A549 (cell line): ENCODE measurements around the gene HLA-E. TPM values are rescaled to one million over a fixed set of nuclear protein-coding genes. Genes with fewer than 3 reads are reported as not detected.
"Not testable (repeated sequence)": the region's sequence is repeated elsewhere in the genome, so short reads cannot be mapped to it uniquely, and the experiment has no call there.

ENCODE experiments used
- ATAC-seq, 2 experiments: fragments of 200-7000 bp in 1 of 2; fragments of >200 bp in 1 of 2; cut with Nextera tagmentation in 1 of 2; cut with Tn5 transposase in 1 of 2; 3 replicates each; pipeline versions ENCODE4 v1.8.0 to v1.9.1; 2018 to 2020; ENCODE audit warnings: mild to moderate bottlenecking in 1 of 2, moderate library complexity in 1 of 2
- CTCF ChIA-PET: fragments of 300-600 bp; sonication (Branson Sonifier 250); formaldehyde crosslinking; extraction: SDS; loops from one replicate; lab custom pipeline; 2021; ENCODE audit warnings: antibody characterized with exemption, inconsistent platforms; lab: Yijun Ruan, JAX
- POLR2A ChIA-PET: fragments of 350-600 bp; formaldehyde crosslinking; extraction: SDS; loops from one replicate; lab custom pipeline; 2021; ENCODE audit warnings: antibody characterized with exemption, inconsistent platforms; lab: Yijun Ruan, JAX
- DNase-seq, 2 experiments: peaks; one replicate each; pipeline versions ENCODE4 v3.0.0 to v3.0.0-alpha.2; 2011 to 2016; ENCODE audit warnings: low read depth in 1 of 2, low spot score in 1 of 2
- FAIRE-seq: peaks from 2 replicates; lab custom pipeline; 2011; peaks lifted over from hg19 to GRCh38; lab: Jason Lieb, UNC
- H3K27ac ChIP-seq, 2 experiments: fragments of >200 bp; sonication (Bioruptor Twin); formaldehyde crosslinking; 3 replicates each; pipeline ENCODE4 v1.5.1; 2016 to 2017
- H3K4me1 ChIP-seq: fragments of >200 bp; sonication (Bioruptor Twin); formaldehyde crosslinking; 3 replicates; pipeline ENCODE4 v1.6.1; 2016
- H3K4me2 ChIP-seq: fragments of >200 bp; sonication (Bioruptor Twin); formaldehyde crosslinking; 3 replicates; pipeline ENCODE4 v1.6.1; 2016
- H3K4me3 ChIP-seq: fragments of >200 bp; sonication (Bioruptor Twin); formaldehyde crosslinking; 3 replicates; pipeline ENCODE4 v1.5.1; 2016
- H3K9me3 ChIP-seq: fragments of >200 bp; sonication (Bioruptor Twin); formaldehyde crosslinking; 3 replicates; pipeline ENCODE4 v1.6.1; 2016
- CEBPB ChIP-seq, 2 experiments: fragments of >200 bp in 1 of 2; sonication (Bioruptor Twin) in 1 of 2; formaldehyde crosslinking in 1 of 2; IDR thresholded peaks; 2 replicates each; pipeline ENCODE4 v1.6.1; 2012 to 2016
- E2F6 ChIP-seq: IDR thresholded peaks from 2 replicates; pipeline ENCODE4 v1.6.1; 2012; ENCODE audit warnings: low read depth, borderline replicate concordance
- ELK1 ChIP-seq: fragments of 150-350 bp; IDR thresholded peaks from 2 replicates; pipeline ENCODE4 v1.6.1; 2014; ENCODE audit warnings: low read depth, mild to moderate bottlenecking, low read length
- FOSL2 ChIP-seq, 2 experiments: fragments of 450-650 bp in 1 of 2; fragments of >200 bp in 1 of 2; sonication (Bioruptor Twin) in 1 of 2; formaldehyde crosslinking; IDR thresholded peaks; 2 replicates each; pipeline versions ENCODE4 v1.5.0 to v1.6.1; 2016 to 2020; ENCODE audit warnings: mild to moderate bottlenecking in 1 of 2, moderate library complexity in 1 of 2
- FOXS1 ChIP-seq: fragments of 250-450 bp; sonication (Bioruptor Pico); IDR thresholded peaks from 2 replicates; pipeline ENCODE4 v1.5.0; 2020; ENCODE audit warnings: mild to moderate bottlenecking, moderate library complexity
- HES2 ChIP-seq: fragments of >200 bp; sonication (Bioruptor Twin); formaldehyde crosslinking; IDR thresholded peaks from 2 replicates; pipeline ENCODE4 v1.6.1; 2016
- HEYL ChIP-seq: fragments of 250-450 bp; sonication (Bioruptor Pico); IDR thresholded peaks from 2 replicates; pipeline ENCODE4 v1.8.0; 2021; ENCODE audit warnings: mild to moderate bottlenecking, moderate library complexity
- JUN ChIP-seq, 2 experiments: fragments of >200 bp; sonication (Bioruptor Twin); formaldehyde crosslinking; IDR thresholded peaks; 2 replicates in 1 of 2; 3 replicates in 1 of 2; pipeline ENCODE4 v1.6.1; 2016 to 2017
- KDM5A ChIP-seq: fragments of 200-600 bp; sonication (generic); IDR thresholded peaks from 2 replicates; pipeline ENCODE4 v1.6.1; 2016; ENCODE audit warnings: antibody characterized with exemption, mild to moderate bottlenecking
- NPAS2 ChIP-seq: fragments of 250-450 bp; sonication (Bioruptor Pico); IDR thresholded peaks from 2 replicates; pipeline ENCODE4 v1.8.0; 2022; ENCODE audit warnings: mild to moderate bottlenecking, moderate library complexity, borderline replicate concordance
- POLR2AphosphoS2 ChIP-seq: conservative IDR thresholded peaks from 2 replicates; pipeline ENCODE4 v1.6.1; 2012; ENCODE audit warnings: low read length, improper control_type of control experiment, inconsistent platforms
- RARB ChIP-seq: fragments of 250-450 bp; sonication (Bioruptor Pico); IDR thresholded peaks from 2 replicates; pipeline ENCODE4 v1.8.0; 2021; ENCODE audit warnings: mild to moderate bottlenecking, moderate library complexity
- RCOR1 ChIP-seq: fragments of 150-350 bp; IDR thresholded peaks from 2 replicates; pipeline ENCODE4 v1.6.1; 2014; ENCODE audit warnings: antibody characterized with exemption, low read length, low read depth
- TFCP2L1 ChIP-seq: fragments of 250-450 bp; sonication (Bioruptor Pico); IDR thresholded peaks from 2 replicates; pipeline ENCODE4 v1.5.0; 2021; ENCODE audit warnings: mild to moderate bottlenecking
- ZC3H11A ChIP-seq: fragments of 450-650 bp; IDR thresholded peaks from 2 replicates; pipeline ENCODE4 v1.6.1; 2014; ENCODE audit warnings: antibody characterized with exemption, mild to moderate bottlenecking
- ZSCAN20 ChIP-seq: fragments of 250-450 bp; sonication (Bioruptor Pico); IDR thresholded peaks from 2 replicates; pipeline ENCODE4 v1.8.0; 2022; ENCODE audit warnings: mild to moderate bottlenecking, moderate library complexity
- WGBS: methylation state at CpG from one replicate; pipeline ENCODE4 v1.1.6; 2017; ENCODE audit errors: missing lambda C conversion rate; 5-methylcytosine and 5-hydroxymethylcytosine counted together
- polyA plus RNA-seq, 4 experiments: library from polyadenylated mRNA; depleted of rRNA in 3 of 4; stranded (reverse); fragments of >200 nt; fragmentation: RNase III in 1 of 4; extraction: RNeasy Plus Mini Kit Qiagen cat#74134 plus additional on column Dnase treatment in 1 of 4; gene quantifications; 2 replicates in 3 of 4; 3 replicates in 1 of 4; pipeline ENCODE4 v1.2.3, GENCODE V29; 2011 to 2017

Gene HLA-E
- polyA plus RNA-seq, 2 of the 4 experiments (the other 2 are of a cell fraction) = 38.3 to 40.3 TPM

GRCh38 chr6:30493643-30494250 is 4.4 kb downstream of the HLA-E start:
- no peak for DNase-seq
- no peak for ATAC-seq
- WGBS = 75% methylated on average over 8 of the region's 8 CpGs
- peaks cover 5% of the 10 kb centered on the region; the same call in 1 of the 3 replicates for H3K4me1 ChIP-seq
- POLR2A ChIA-PET = no interaction called here
- H3K4me3 ChIP-seq = no peak overlapping the region
- no peak for FAIRE-seq
- no peak overlapping the region for H3K4me2 ChIP-seq
- CTCF ChIA-PET = interaction anchor here (0.7 to 3.8 kb wide), 12 partner anchors 7 to 105 kb away, joined by 3 to 17 read pairs (median 4); no protein-coding TSS in a partner anchor
- no peak for TF ChIP-seq NPAS2 (CRISPR knock-in tag)
- H3K9me3 ChIP-seq = no peaks in the 10 kb centered on the region
- no peak overlapping the region for H3K27ac ChIP-seq

GRCh38 chr6:30494291-30494861 is 5.1 kb downstream of the HLA-E start:
- no peak overlapping the region for H3K4me3 ChIP-seq
- no peak overlapping the region for H3K27ac ChIP-seq
- ChIA-PET CTCF (interaction anchor here (0.5 to 3.8 kb wide), 9 partner anchors 10 to 254 kb away, joined by 3 to 17 read pairs (median 7); no protein-coding TSS in a partner anchor), POLR2A (no interaction called here)
- WGBS = 92% methylated on average over 8 of the region's 8 CpGs
- ATAC-seq = no peak
- TF ChIP-seq ZSCAN20 (CRISPR knock-in tag) = no peak
- no peak for TF ChIP-seq ZC3H11A
- no peak for TF ChIP-seq CEBPB (IDR thresholded peaks at IDR 0.05)
- no peak for TF ChIP-seq POLR2AphosphoS2
- TF ChIP-seq FOSL2 (IDR thresholded peaks at IDR 0.05) = no peak
- TF ChIP-seq FOSL2 (CRISPR knock-in tag; IDR thresholded peaks at IDR 0.05) = no peak
- no peak for TF ChIP-seq KDM5A
- no peak for TF ChIP-seq ELK1
- TF ChIP-seq JUN (IDR thresholded peaks at IDR 0.05) = no peak
- no peak for TF ChIP-seq E2F6
- TF ChIP-seq FOXS1 (CRISPR knock-in tag) = no peak
- no peak for TF ChIP-seq RARB (CRISPR knock-in tag)
- no peak for TF ChIP-seq RCOR1
- H3K4me1 ChIP-seq = peaks cover 5% of the 10 kb centered on the region; the same call in 1 of the 3 replicates
- FAIRE-seq = no peak
- no peaks in the 10 kb centered on the region for H3K9me3 ChIP-seq
- no peak for DNase-seq
- H3K4me2 ChIP-seq = no peak overlapping the region

GRCh38 chr6:30495060-30495459 is 5.8 kb downstream of the HLA-E start:
- FAIRE-seq, H3K27ac ChIP-seq, H3K9me3 ChIP-seq, ATAC-seq, H3K4me1 ChIP-seq, H3K4me3 ChIP-seq, POLR2A ChIA-PET, H3K4me2 ChIP-seq, DNase-seq: not testable (repeated sequence)
- WGBS = 88% methylated on average over 4 of the region's 4 CpGs
- CTCF ChIA-PET = interaction anchor here (3.8 kb wide), 1 partner anchor 38 kb away, joined by 17 read pairs; no protein-coding TSS in a partner anchor

- H3K27ac ChIP-seq = no peak overlapping the region
- ChIA-PET POLR2A (no interaction called here), CTCF (interaction anchor here (0.9 to 3.8 kb wide), 5 partner anchors 32 to 49 kb away, joined by 3 to 17 read pairs (median 5); no protein-coding TSS in a partner anchor)
- WGBS = 82% methylated on average over 4 of the region's 4 CpGs
- no peak for TF ChIP-seq HES2
- no peak for TF ChIP-seq TFCP2L1 (CRISPR knock-in tag)
- no peak for TF ChIP-seq ZC3H11A
- no peak for TF ChIP-seq FOSL2 (IDR thresholded peaks at IDR 0.05)
- TF ChIP-seq FOSL2 (CRISPR knock-in tag; IDR thresholded peaks at IDR 0.05) = no peak
- no peak for TF ChIP-seq HEYL (CRISPR knock-in tag)
- no peak for TF ChIP-seq ZSCAN20 (CRISPR knock-in tag)
- DNase-seq (no peak), FAIRE-seq (no peak), ATAC-seq (no peak)
- no peak overlapping the region for H3K4me3 ChIP-seq
- H3K4me2 ChIP-seq = no peak overlapping the region
- H3K9me3 ChIP-seq = no peaks in the 10 kb centered on the region
- H3K4me1 ChIP-seq = no peaks in the 10 kb centered on the region
These were observed 6.7 kb downstream of the HLA-E start for GRCh38 chr6:30495993-30496392.

GRCh38 chr6:30497261-30497599 is 7.9 kb downstream of the HLA-E start:
- H3K4me2 ChIP-seq, H3K4me1 ChIP-seq, H3K27ac ChIP-seq, DNase-seq, POLR2A ChIA-PET, ATAC-seq, H3K9me3 ChIP-seq, FAIRE-seq, H3K4me3 ChIP-seq: not testable (repeated sequence)
- 78% methylated on average over 5 of the region's 5 CpGs for WGBS
- CTCF ChIA-PET = interaction anchor here (1.1 to 3.8 kb wide), 4 partner anchors 30 to 48 kb away, joined by 3 to 17 read pairs (median 6); no protein-coding TSS in a partner anchor
